Prostate gland (tissue), 2 donors: ENCODE data around the gene CTDSPL2.

Source experiments
- CTCF ChIP-seq, 4 experiments: fragments of 200-600 bp in 2 of 4; fragments of 450-650 bp in 2 of 4; sonication (generic) in 2 of 4; IDR thresholded peaks; 1 replicate in 3 of 4; 2 replicates in 1 of 4; pipeline ENCODE4 v1.5.1; 2016 to 2019; ENCODE audit warnings: antibody characterized with exemption in 4 of 4, mild to moderate bottlenecking in 2 of 4, moderate library complexity in 2 of 4
- POLR2A ChIP-seq: fragments of 450-650 bp; IDR thresholded peaks from one replicate; pipeline ENCODE4 v1.6.1; 2016; ENCODE audit warnings: antibody characterized with exemption, mild to moderate bottlenecking

DNA sequence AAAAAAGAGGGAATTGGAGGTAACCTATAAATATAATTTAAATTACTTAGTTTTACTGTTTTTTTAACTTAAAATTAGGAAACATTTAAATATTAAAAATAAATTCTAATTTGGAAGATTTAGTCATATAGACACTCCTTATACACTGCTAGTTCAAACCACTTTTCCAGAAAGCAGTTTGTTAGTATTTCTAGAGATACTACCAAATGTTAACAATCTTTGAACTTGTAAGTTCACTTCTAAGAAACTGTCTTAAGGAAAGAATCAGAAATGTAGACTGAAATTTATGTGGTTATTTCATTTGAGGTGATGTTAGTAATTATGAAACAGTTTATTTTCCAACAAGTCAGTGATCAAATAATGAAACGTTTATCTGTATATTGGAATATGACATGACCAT is 22.7 kb downstream of the CTDSPL2 start:
- no peak for TF ChIP-seq POLR2A
- TF ChIP-seq CTCF (IDR thresholded peaks at IDR 0.05): no peak
